ENCODE data around the gene LIMK2.
A peak's percentile ranks its signal among the peaks of the same experiment; 100 is the strongest.

LIMK2 gene

DNA sequence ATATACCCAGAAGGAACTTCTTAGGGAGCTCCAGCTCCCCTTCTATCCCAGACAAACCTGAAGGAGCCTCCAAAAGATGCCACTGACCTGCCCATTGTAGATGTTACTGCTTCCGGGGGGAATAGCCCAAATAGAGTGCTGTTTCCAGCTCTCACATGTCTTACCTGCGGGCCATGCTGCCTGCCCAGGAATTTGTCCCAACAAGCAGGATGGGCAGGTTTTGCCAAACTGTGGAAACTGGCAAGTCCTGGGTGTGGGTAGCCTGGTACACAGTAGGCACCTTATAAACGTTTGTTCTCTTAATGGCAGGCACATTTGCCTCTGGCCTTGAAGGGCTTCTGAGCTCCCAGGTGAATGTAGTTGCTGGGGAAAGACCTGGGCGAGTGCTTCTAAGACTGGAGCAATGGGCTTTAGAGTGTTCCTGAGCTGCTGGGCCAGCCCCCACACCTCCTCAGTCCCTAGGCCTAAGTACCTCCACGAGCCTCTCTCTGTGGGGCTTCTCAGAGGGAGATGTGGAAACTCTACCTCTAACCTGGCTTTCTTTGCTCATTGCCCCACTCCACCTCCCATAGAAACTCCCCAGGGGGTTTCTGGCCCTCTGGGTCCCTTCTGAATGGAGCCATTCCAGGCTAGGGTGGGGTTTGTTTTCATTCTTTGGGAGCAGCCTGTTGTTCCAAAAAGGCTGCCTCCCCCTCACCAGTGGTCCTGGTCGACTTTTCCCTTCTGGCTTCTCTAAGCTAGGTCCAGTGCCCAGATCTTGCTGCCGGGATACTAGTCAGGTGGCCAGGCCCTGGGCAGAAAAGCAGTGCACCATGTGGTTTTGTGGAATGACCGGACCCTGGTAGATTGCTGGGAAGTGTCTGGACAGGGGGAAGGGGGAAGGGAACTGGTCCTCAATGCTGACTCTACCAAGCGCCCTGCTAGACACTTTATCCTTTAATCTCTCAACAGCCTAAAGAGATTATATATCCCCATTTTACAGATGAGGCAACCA is 37.2 kb downstream of the LIMK2 start:
- ATAC-seq (ENCODE audit: low read depth) (no peak), DNase-seq (ENCODE audit: low spot score) (no peak)
- Histone ChIP-seq H3K27me3 (ENCODE audit: insufficient read depth, poor library complexity, severe bottlenecking) (no peaks in the 10 kb centered on the region), H3K4me1 (ENCODE audit: insufficient read depth, poor library complexity, severe bottlenecking) (peaks cover 45% of the 10 kb centered on the region), H3K36me3 (ENCODE audit: low read depth) (peaks cover 22% of the 10 kb centered on the region), H3K9me3 (ENCODE audit: severe bottlenecking) (no peaks in the 10 kb centered on the region), H3K27ac (ENCODE audit: poor library complexity, severe bottlenecking) (peak overlapping the region; percentile 95), H3K4me3 (ENCODE audit: severe bottlenecking) (peak overlapping the region; percentile 47)
- no peak for TF ChIP-seq CTCF (IDR thresholded peaks at IDR 0.05; ENCODE audit: poor library complexity, severe bottlenecking)

- ATAC-seq (ENCODE audit: low read depth) (no peak), DNase-seq (ENCODE audit: low spot score) (no peak)
- Histone ChIP-seq H3K27ac (ENCODE audit: poor library complexity, severe bottlenecking) (peak overlapping the region; percentile 95), H3K36me3 (ENCODE audit: low read depth) (peaks cover 26% of the 10 kb centered on the region), H3K4me3 (ENCODE audit: severe bottlenecking) (no peak overlapping the region), H3K4me1 (ENCODE audit: insufficient read depth, poor library complexity, severe bottlenecking) (peaks cover 52% of the 10 kb centered on the region), H3K27me3 (ENCODE audit: insufficient read depth, poor library complexity, severe bottlenecking) (no peaks in the 10 kb centered on the region), H3K9me3 (ENCODE audit: severe bottlenecking) (no peaks in the 10 kb centered on the region)
- TF ChIP-seq CTCF (IDR thresholded peaks at IDR 0.05; ENCODE audit: poor library complexity, severe bottlenecking), result no peak
Measured at GRCh38 chr22:31250740-31251600, 38.9 kb downstream of the LIMK2 start.

- peak; percentile 99 for DNase-seq (ENCODE audit: low spot score)
- H3K27me3 ChIP-seq (ENCODE audit: insufficient read depth, poor library complexity, severe bottlenecking), result no peaks in the 10 kb centered on the region
- ATAC-seq (ENCODE audit: low read depth), result peak; percentile 91
- TF ChIP-seq CTCF (IDR thresholded peaks at IDR 0.05; ENCODE audit: poor library complexity, severe bottlenecking), result peak; percentile 23
- H3K27ac ChIP-seq (ENCODE audit: poor library complexity, severe bottlenecking), result peak overlapping the region; percentile 95
- peaks cover 52% of the 10 kb centered on the region for H3K4me1 ChIP-seq (ENCODE audit: insufficient read depth, poor library complexity, severe bottlenecking)
- H3K9me3 ChIP-seq (ENCODE audit: severe bottlenecking), result no peaks in the 10 kb centered on the region
- no peak overlapping the region for H3K4me3 ChIP-seq (ENCODE audit: severe bottlenecking)
- H3K36me3 ChIP-seq (ENCODE audit: low read depth), result peaks cover 50% of the 10 kb centered on the region
Measured at GRCh38 chr22:31253949-31254348, 41.9 kb downstream of the LIMK2 start.

- H3K4me1 ChIP-seq (ENCODE audit: insufficient read depth, poor library complexity, severe bottlenecking), result peaks cover 5% of the 10 kb centered on the region
- DNase-seq (ENCODE audit: low spot score) (no peak), ATAC-seq (ENCODE audit: low read depth) (peak; percentile 45; the same call in 1 of the 3 replicates)
- H3K27ac ChIP-seq (ENCODE audit: poor library complexity, severe bottlenecking), result no peak overlapping the region
- H3K9me3 ChIP-seq (ENCODE audit: severe bottlenecking), result no peaks in the 10 kb centered on the region
- peaks cover 81% of the 10 kb centered on the region for H3K36me3 ChIP-seq (ENCODE audit: low read depth)
- no peak for TF ChIP-seq CTCF (IDR thresholded peaks at IDR 0.05; ENCODE audit: poor library complexity, severe bottlenecking)
- no peak overlapping the region for H3K4me3 ChIP-seq (ENCODE audit: severe bottlenecking)
- no peaks in the 10 kb centered on the region for H3K27me3 ChIP-seq (ENCODE audit: insufficient read depth, poor library complexity, severe bottlenecking)
Measured at GRCh38 chr22:31259798-31260473, 47.8 kb downstream of the LIMK2 start.
